Naive thymus-derived CD4-positive, alpha-beta T cell (primary cell): ENCODE data around the gene ATP6V0A4. TPM values are rescaled to one million over a fixed set of nuclear protein-coding genes. Genes with fewer than 3 reads are reported as not detected.
"Not testable (repeated sequence)": the region's sequence is repeated elsewhere in the genome, so short reads cannot be mapped to it uniquely, and the experiment has no call there.

ENCODE experiments used
- ATAC-seq: fragments of 150-1000 bp; cut with Tn5 transposase; 2 replicates; pipeline ENCODE4 v1.10.0; 2021; ENCODE audit warnings: mild to moderate bottlenecking, moderate library complexity
- CTCF ChIA-PET: fragments of 350-600 bp; sonication (Branson Sonifier 250); formaldehyde crosslinking; loops from one replicate; lab custom pipeline; 2021; ENCODE audit warnings: antibody characterized with exemption; lab: Charles Lee
- POLR2A ChIA-PET: fragments of 350-600 bp; sonication (Branson Sonifier 250); formaldehyde crosslinking; loops from one replicate; lab custom pipeline; 2021; ENCODE audit warnings: antibody characterized with exemption, inconsistent platforms; lab: Charles Lee
- DNase-seq, 9 donors: peaks; one replicate each; pipeline versions ENCODE4 v3.0.0 to v3.0.0-alpha.2; 2020 to 2022; ENCODE audit warnings: mixed read lengths in 1 of 9
- H3K27ac ChIP-seq: one replicate; pipeline ENCODE4 v1.7.0; 2013; ENCODE audit warnings: mild to moderate bottlenecking, low read depth, low read length, moderate library complexity
- H3K27me3 ChIP-seq, 2 donors: one replicate each; pipeline ENCODE4 v1.7.0; 2013; ENCODE audit warnings: low read length in 2 of 2, mild to moderate bottlenecking in 2 of 2, moderate library complexity in 2 of 2; ENCODE audit not compliant: control insufficient read depth in 2 of 2, insufficient read depth in 2 of 2
- H3K36me3 ChIP-seq, 3 experiments: 1 replicate in 2 of 3; 2 replicates in 1 of 3; pipeline ENCODE4 v1.7.0; 2013; ENCODE audit warnings: low read length in 3 of 3, mild to moderate bottlenecking in 3 of 3, moderate library complexity in 1 of 3; ENCODE audit not compliant: insufficient read depth in 3 of 3, control insufficient read depth in 2 of 3
- H3K4me1 ChIP-seq, 2 donors: one replicate each; pipeline ENCODE4 v1.7.0; 2013; ENCODE audit warnings: low read length in 2 of 2, mild to moderate bottlenecking in 2 of 2, moderate library complexity in 1 of 2; ENCODE audit not compliant: control insufficient read depth in 2 of 2, insufficient read depth in 2 of 2
- H3K4me3 ChIP-seq: 2 replicates; pipeline ENCODE4 v1.7.0; 2013; ENCODE audit warnings: mild to moderate bottlenecking, low read length
- H3K9me3 ChIP-seq, 3 experiments: 1 replicate in 2 of 3; 2 replicates in 1 of 3; pipeline ENCODE4 v1.7.0; 2013; ENCODE audit warnings: low read length in 3 of 3; ENCODE audit not compliant: control insufficient read depth in 2 of 3
- H3K27ac Mint-ChIP-seq, 9 donors: one replicate each; pipeline ENCODE4 v1.8.0; 2020 to 2022; ENCODE audit warnings: mixed read lengths in 9 of 9, mild to moderate bottlenecking in 8 of 9, moderate library complexity in 5 of 9, inconsistent platforms in 2 of 9
- H3K27me3 Mint-ChIP-seq, 5 donors: one replicate each; pipeline ENCODE4 v1.8.0; 2021 to 2022; ENCODE audit warnings: mixed read lengths in 5 of 5, mild to moderate bottlenecking in 1 of 5
- H3K36me3 Mint-ChIP-seq, 5 donors: one replicate each; pipeline ENCODE4 v1.8.0; 2020 to 2022; ENCODE audit warnings: mixed read lengths in 5 of 5, mild to moderate bottlenecking in 3 of 5, inconsistent platforms in 1 of 5
- H3K4me1 Mint-ChIP-seq, 7 donors: one replicate each; pipeline ENCODE4 v1.8.0; 2020 to 2022; ENCODE audit warnings: mixed read lengths in 7 of 7, mild to moderate bottlenecking in 3 of 7, inconsistent platforms in 1 of 7
- H3K4me3 Mint-ChIP-seq, 10 donors: one replicate each; pipeline ENCODE4 v1.8.0; 2020 to 2022; ENCODE audit warnings: mild to moderate bottlenecking in 10 of 10, mixed read lengths in 10 of 10, moderate library complexity in 6 of 10, inconsistent platforms in 2 of 10
- H3K9me3 Mint-ChIP-seq, 11 donors: one replicate each; pipeline ENCODE4 v1.8.0; 2020 to 2022; ENCODE audit warnings: mixed read lengths in 11 of 11, mild to moderate bottlenecking in 4 of 11, inconsistent platforms in 1 of 11, moderate library complexity in 1 of 11
- intact Hi-C, 2 donors: fragments of 100-400 bp; cut with micrococcal nuclease; formaldehyde crosslinking; loops; one replicate each; pipeline ENCODE4 v1.15.1; 2023
- polyA plus RNA-seq, 2 donors: library from polyadenylated mRNA; unstranded; fragments of 300-500 nt; fragmentation: Illumina TruSeq; gene quantifications; one replicate each; pipeline ENCODE4 v1.2.3, GENCODE V29; 2021
- total RNA-seq, 6 experiments: library from RNA in 5 of 6; stranded (reverse) in 5 of 6; gene quantifications; 1 replicate in 5 of 6; 2 replicates in 1 of 6; pipeline ENCODE4 v1.2.3 and lab custom pipeline; 2021 to 2026

Gene ATP6V0A4
- total and polyA plus RNA-seq, 7 experiments from 2014 or later, result not detected

- H3K4me3 ChIP-seq, H3K27me3 ChIP-seq, H3K4me3 Mint-ChIP-seq, H3K27me3 Mint-ChIP-seq, H3K27ac Mint-ChIP-seq, H3K36me3 ChIP-seq, H3K9me3 Mint-ChIP-seq, intact Hi-C loops, H3K36me3 Mint-ChIP-seq, H3K9me3 ChIP-seq, H3K4me1 ChIP-seq, H3K27ac ChIP-seq, POLR2A ChIA-PET, CTCF ChIA-PET, DNase-seq, ATAC-seq: not testable (repeated sequence)
- peaks cover 7 to 12% (median 10%) of the 10 kb centered on the region in 7 donors for H3K4me1 Mint-ChIP-seq
Observed at GRCh38 chr7:138797046-138797445, 950 bp downstream of the ATP6V0A4 start.

DNA sequence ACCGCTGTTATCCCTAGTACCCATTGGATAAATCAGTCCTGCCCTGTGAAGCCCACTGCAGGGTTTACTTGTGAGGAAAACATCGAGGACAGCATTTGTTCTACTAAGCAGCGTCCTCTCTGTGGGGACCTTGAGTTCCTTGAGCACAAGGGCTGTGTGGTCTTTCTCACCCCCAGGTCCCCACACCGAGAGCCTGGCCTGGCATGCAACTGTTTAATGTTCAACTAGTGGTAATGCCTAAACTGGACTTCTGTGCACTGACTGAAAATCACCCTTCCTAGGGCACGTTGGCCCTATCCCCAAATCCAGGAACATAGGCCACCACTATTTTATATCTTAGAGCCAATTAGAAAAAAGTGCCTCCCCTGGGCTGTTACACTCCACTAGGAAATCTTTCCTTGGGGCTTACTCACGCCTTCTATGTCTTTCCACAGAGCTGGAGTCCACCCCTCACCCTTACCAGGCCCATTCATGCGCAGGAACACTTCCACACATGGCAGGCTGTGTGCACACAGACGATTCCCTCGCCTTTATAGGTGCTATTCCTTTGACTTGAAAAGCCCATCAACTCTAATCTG, 1.9 kb downstream of the ATP6V0A4 start:
- Histone ChIP-seq H3K27me3 (no peaks in the 10 kb centered on the region), H3K4me1 (no peaks in the 10 kb centered on the region), H3K9me3 (no peaks in the 10 kb centered on the region), H3K36me3 (no peaks in the 10 kb centered on the region), H3K27ac (no peak overlapping the region), H3K4me3 (no peak overlapping the region)
- ChIA-PET POLR2A (no interaction called here), CTCF (no interaction called here)
- H3K4me1 Mint-ChIP-seq, result peaks cover 7 to 12% (median 10%) of the 10 kb centered on the region in 7 donors
- intact Hi-C loops, result no loop called here
- no peak overlapping the region for H3K27ac Mint-ChIP-seq
- no peak overlapping the region for H3K4me3 Mint-ChIP-seq
- DNase-seq (no peak), ATAC-seq (no peak)
- peaks cover 0 to under 1% (median 0%) of the 10 kb centered on the region in 5 donors for H3K36me3 Mint-ChIP-seq
- peaks cover 0 to 11% (median 3%) of the 10 kb centered on the region in 5 donors for H3K27me3 Mint-ChIP-seq
- peaks cover 0 to 5% (median 0%) of the 10 kb centered on the region in 11 donors for H3K9me3 Mint-ChIP-seq

DNA sequence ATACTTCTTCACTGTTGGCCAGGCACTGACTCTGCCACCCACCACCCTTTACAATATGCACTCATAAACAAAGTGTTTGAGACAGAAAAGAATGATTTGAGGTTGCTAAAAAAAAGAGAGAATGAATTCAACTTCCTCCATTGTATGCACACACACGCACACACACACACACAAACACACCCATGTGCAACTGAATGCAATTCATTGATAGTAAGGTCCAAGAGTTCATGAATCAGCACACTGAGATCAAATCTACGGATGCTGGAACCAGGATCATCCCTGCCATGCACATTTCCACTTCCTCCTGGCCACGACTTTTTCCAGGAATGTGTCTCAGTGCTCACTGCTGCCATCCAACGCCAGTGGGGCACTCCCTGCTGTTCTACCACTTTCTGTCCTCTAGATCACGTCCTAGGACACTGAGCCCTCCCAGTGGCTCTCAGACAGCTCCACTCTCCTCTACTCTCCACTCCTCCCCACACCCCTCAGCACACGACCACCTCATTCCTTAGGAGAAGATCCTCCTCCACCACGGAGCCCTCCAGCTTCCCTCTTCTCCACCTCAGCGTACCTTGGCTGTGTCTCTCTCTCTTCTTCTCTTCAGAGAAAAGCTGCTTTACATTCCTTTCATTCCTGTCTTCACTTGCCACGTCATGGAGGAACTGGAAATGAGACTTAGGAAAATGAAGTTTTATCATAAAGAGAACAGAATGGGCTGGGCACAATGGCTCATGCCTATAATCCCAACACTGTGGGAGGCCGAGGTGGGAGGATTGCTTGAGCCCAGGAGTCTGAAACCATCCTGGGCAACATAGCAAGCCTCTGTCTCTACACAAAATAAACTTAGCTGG, 12.2 kb downstream of the ATP6V0A4 start:
- H3K36me3 Mint-ChIP-seq, result peaks cover 0 to 13% (median 3%) of the 10 kb centered on the region in 5 donors
- DNase-seq (no peak), ATAC-seq (no peak)
- no peak overlapping the region for H3K4me3 ChIP-seq
- no peaks in the 10 kb centered on the region for H3K36me3 ChIP-seq
- H3K4me3 Mint-ChIP-seq, result no peak overlapping the region
- H3K27me3 ChIP-seq, result no peaks in the 10 kb centered on the region
- H3K9me3 Mint-ChIP-seq, result peaks cover 5 to 48% (median 14%) of the 10 kb centered on the region in 11 donors
- H3K27ac ChIP-seq, result no peak overlapping the region
- CTCF ChIA-PET, result no interaction called here
- H3K27ac Mint-ChIP-seq, result peak overlapping the region in 2 of 9 donors; percentile 3 to 74
- peaks cover 0 to 4% (median 0%) of the 10 kb centered on the region in 3 experiments for H3K9me3 ChIP-seq
- H3K27me3 Mint-ChIP-seq, result peaks cover 5 to 11% (median 6%) of the 10 kb centered on the region in 5 donors
- intact Hi-C loops, result no loop called here
- POLR2A ChIA-PET, result no interaction called here
- H3K4me1 Mint-ChIP-seq, result no peaks in the 10 kb centered on the region
- H3K4me1 ChIP-seq, result no peaks in the 10 kb centered on the region

GRCh38 chr7:138784692-138785091, 13.3 kb downstream of the ATP6V0A4 start:
- ATAC-seq (no peak), DNase-seq (no peak)
- POLR2A ChIA-PET, result no interaction called here
- H3K4me3 ChIP-seq, result no peak overlapping the region
- peaks cover 0 to 11% (median 4%) of the 10 kb centered on the region in 5 donors for H3K36me3 Mint-ChIP-seq
- H3K9me3 ChIP-seq, result peaks cover 0 to 7% (median 0%) of the 10 kb centered on the region in 3 experiments
- intact Hi-C loops, result no loop called here
- no peak overlapping the region for H3K4me3 Mint-ChIP-seq
- H3K27ac ChIP-seq, result no peak overlapping the region
- H3K36me3 ChIP-seq, result no peaks in the 10 kb centered on the region
- CTCF ChIA-PET, result no interaction called here
- H3K27ac Mint-ChIP-seq, result no peak overlapping the region
- H3K4me1 Mint-ChIP-seq, result no peaks in the 10 kb centered on the region
- H3K27me3 ChIP-seq, result no peaks in the 10 kb centered on the region
- H3K27me3 Mint-ChIP-seq, result peaks cover 5 to 11% (median 6%) of the 10 kb centered on the region in 5 donors
- H3K9me3 Mint-ChIP-seq, result peaks cover 5 to 51% (median 14%) of the 10 kb centered on the region in 11 donors
- no peaks in the 10 kb centered on the region for H3K4me1 ChIP-seq

- Histone ChIP-seq H3K27me3 (no peaks in the 10 kb centered on the region), H3K4me1 (no peaks in the 10 kb centered on the region), H3K4me3 (no peak overlapping the region), H3K9me3 (peaks cover 0 to 3% (median 0%) of the 10 kb centered on the region in 3 experiments), H3K36me3 (no peaks in the 10 kb centered on the region), H3K27ac (no peak overlapping the region)
- Mint-ChIP-seq H3K36me3 (peaks cover 0 to 6% (median 4%) of the 10 kb centered on the region in 5 donors), H3K27ac (no peak overlapping the region), H3K9me3 (peaks cover 0 to 24% (median 6%) of the 10 kb centered on the region in 11 donors), H3K4me1 (peaks cover 0 to under 1% (median 0%) of the 10 kb centered on the region in 7 donors), H3K4me3 (no peak overlapping the region), H3K27me3 (peaks cover 2 to 9% (median 3%) of the 10 kb centered on the region in 5 donors)
- no peak for ATAC-seq
- DNase-seq, result no peak
- intact Hi-C loops, result no loop called here
- CTCF ChIA-PET, result no interaction called here
- POLR2A ChIA-PET, result no interaction called here
Observed at GRCh38 chr7:138781004-138781403, 17.0 kb downstream of the ATP6V0A4 start.

DNA sequence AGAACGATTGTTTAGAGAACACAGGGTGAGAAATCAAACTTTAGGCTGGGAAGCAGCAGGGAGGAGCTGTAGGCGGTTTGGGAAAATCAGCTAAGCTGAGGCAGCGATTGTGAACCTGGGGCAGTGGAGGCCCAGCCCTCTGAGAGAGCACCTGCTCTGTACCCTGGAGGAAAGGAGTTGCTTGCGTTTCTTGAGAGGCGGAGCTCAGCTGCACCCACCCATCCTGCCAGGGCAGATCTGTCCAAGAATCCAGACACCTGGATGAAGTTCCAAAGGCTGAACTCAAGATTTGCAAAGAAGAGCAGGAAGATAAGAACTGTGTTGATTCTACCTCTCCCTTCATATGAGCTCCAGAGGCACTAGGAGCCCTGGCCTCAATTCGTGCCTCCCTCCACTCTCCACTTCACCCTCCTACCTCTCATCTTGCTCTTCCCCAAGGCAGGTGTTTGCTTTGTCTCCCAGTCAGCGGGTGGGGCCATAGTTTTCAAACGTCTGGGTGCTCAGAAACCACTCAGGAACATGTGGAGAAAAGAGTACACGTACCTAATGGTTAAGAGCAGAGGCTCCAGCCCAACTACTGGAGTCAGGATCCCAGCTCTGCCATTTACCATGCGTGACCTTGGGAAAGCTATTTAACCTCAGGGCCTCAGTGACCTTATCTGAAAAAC, 21.7 kb downstream of the ATP6V0A4 start:
- H3K4me3 ChIP-seq, result no peak overlapping the region
- no peak overlapping the region for H3K27ac Mint-ChIP-seq
- H3K9me3 ChIP-seq, result peaks cover 0 to 3% (median 0%) of the 10 kb centered on the region in 3 experiments
- ChIA-PET CTCF (no interaction called here), POLR2A (no interaction called here)
- peaks cover 0 to 2% (median 0%) of the 10 kb centered on the region in 7 donors for H3K4me1 Mint-ChIP-seq
- no peaks in the 10 kb centered on the region for H3K4me1 ChIP-seq
- no peaks in the 10 kb centered on the region for H3K27me3 ChIP-seq
- H3K27ac ChIP-seq, result no peak overlapping the region
- peaks cover 0 to 5% (median 0%) of the 10 kb centered on the region in 5 donors for H3K27me3 Mint-ChIP-seq
- no peak for DNase-seq
- H3K4me3 Mint-ChIP-seq, result no peak overlapping the region
- ATAC-seq, result no peak
- intact Hi-C loops, result no loop called here
- H3K36me3 Mint-ChIP-seq, result peaks cover 0 to 4% (median 0%) of the 10 kb centered on the region in 5 donors
- no peaks in the 10 kb centered on the region for H3K36me3 ChIP-seq
- peaks cover 0 to 11% (median 0%) of the 10 kb centered on the region in 11 donors for H3K9me3 Mint-ChIP-seq
